GDM1 (cell line): Measurements from ENCODE around the gene FGD6.
"Not testable (repeated sequence)": the region's sequence is repeated elsewhere in the genome, so short reads cannot be mapped to it uniquely, and the experiment has no call there.

ENCODE experiments used
- DNase-seq: peaks from one replicate; lab custom pipeline; 2025; lab: John Stamatoyannopoulos, UW

The FGD6 gene

DNA sequence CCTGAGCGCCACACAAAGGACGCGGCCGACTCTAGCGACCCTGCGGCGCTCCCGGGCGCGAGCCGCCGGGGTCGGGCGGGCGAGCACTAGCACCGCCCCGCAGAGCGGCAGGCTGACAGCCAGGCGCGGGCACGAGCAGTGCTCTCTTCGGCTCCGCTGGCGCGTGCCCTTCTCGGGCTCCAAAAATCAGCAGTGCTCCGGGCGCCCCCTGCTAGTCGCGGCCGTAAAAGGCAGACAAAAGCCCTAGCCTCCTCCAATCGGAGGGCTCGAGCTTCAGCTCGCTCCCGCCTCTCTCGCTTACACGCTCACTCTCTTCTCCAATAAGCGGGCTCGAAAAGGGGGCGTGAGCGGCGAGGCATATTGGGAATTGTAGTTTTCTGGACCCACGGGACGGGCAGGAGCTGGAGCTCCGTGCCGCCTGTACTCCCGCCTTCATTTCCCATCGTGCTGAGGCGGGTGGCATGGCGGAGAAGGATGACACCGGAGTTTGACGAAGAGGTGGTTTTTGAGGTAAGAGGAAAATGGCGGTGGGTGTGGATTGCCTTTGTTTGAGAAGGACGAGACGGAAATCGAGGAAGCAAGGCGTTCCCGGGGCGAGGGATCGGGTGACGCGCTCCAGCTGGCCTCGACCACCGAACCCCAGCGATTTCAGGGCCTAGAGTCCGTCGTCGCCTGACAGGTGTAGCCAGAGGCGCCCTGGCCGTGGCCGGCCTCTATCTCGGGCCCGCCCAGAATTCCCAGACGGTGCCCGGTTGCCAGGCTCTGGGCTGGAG lies at the start of gene FGD6, which contains the start of gene VEZT:
TSS of gene FGD6 (minus strand) at position 91 of the 773 bp plus-strand sequence. CDS start 227 bp downstream, outside the sequence.
TSS of gene VEZT (plus strand) at position 431 of the 773 bp plus-strand sequence. CDS start at position 475, 44 bp downstream.
- peak; percentile 98 for DNase-seq

DNA sequence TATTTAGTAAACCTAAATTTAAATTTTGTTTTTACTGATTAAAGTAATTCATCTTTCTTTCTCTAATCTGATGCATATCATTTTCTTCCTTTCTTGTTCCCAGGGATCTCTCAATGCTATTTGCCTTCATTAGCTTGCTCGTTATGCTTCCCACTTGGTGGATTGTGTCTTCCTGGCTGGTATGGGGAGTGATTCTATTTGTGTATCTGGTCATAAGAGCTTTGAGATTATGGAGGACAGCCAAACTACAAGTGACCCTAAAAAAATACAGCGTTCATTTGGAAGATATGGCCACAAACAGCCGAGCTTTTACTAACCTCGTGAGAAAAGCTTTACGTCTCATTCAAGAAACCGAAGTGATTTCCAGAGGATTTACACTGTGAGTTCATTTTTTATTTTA lies 49.0 kb upstream of the FGD6 start:
- no peak for DNase-seq

- no peak for DNase-seq
Observed at GRCh38 chr12:95265765-95266164, 48.5 kb upstream of the FGD6 start.

GRCh38 chr12:95262808-95263207 lies 45.5 kb upstream of the FGD6 start:
- no peak for DNase-seq

GRCh38 chr12:95261109-95261508 lies 43.8 kb upstream of the FGD6 start:
- DNase-seq = no peak

GRCh38 chr12:95259368-95259767 lies 42.1 kb upstream of the FGD6 start:
- no peak for DNase-seq

GRCh38 chr12:95258803-95259202 lies 41.5 kb upstream of the FGD6 start:
- DNase-seq = no peak

DNA sequence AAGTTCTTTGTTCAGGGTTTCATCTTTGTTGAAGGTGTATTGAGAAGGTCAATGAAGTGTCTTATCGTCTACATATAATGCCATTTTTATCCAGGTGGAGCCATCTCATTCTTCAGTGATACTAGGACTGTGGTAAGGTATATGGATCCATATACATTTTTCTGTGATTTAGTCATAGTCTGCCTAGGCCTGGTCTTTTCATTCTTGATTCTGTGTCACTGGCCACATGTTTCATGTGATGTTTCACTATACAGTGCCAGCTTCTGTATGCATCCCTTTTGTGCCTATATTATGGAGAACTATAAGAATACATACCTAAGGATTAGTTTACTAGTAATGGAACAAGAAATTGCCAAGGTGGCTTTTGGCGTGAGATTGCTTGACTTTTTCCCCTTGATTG lies 40.9 kb upstream of the FGD6 start:
- no peak for DNase-seq

- no peak for DNase-seq
Observed at GRCh38 chr12:95257541-95257940, 40.3 kb upstream of the FGD6 start.

- no peak for DNase-seq
Observed at GRCh38 chr12:95253386-95253785, 36.1 kb upstream of the FGD6 start.

GRCh38 chr12:95248604-95249360 lies 31.5 kb upstream of the FGD6 start:
- DNase-seq = no peak

DNA sequence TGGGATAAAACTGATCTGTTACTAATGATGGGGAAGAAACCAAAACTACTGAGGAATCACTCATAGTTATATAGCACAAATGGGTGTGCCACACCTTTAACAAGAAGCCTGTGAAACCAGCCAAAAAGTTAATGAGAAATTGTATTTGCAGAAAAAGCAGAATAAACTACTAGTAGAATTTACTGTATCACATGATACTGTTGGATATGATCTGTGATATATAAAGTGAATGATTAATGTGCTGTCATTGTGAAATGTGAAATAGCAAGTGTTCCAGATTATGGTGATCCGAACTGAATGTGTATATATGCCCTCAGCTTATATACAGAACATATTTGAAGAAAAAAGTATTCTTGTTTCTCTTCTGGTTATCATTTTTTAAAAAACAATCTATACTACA lies 30.8 kb upstream of the FGD6 start:
- DNase-seq = no peak

DNA sequence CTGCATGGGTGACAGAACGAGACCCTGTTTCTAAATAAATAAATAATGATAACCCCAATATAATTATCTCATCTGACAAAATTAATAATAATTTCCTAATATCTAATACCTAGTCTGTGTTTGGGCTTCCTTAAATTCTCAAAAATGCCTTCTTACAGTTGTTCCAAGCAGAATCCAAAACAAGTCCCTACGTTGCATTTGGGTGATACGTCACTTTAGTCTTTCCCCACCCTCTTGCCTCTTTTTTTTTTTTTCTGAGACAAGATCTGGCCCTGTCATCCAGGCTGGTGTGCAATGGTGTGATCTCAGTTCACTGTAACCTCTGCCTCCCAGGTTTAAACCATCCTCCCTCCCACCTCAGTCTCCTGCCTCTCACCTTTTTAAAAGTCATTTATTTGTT lies 27.1 kb upstream of the FGD6 start:
- DNase-seq = no peak

DNA sequence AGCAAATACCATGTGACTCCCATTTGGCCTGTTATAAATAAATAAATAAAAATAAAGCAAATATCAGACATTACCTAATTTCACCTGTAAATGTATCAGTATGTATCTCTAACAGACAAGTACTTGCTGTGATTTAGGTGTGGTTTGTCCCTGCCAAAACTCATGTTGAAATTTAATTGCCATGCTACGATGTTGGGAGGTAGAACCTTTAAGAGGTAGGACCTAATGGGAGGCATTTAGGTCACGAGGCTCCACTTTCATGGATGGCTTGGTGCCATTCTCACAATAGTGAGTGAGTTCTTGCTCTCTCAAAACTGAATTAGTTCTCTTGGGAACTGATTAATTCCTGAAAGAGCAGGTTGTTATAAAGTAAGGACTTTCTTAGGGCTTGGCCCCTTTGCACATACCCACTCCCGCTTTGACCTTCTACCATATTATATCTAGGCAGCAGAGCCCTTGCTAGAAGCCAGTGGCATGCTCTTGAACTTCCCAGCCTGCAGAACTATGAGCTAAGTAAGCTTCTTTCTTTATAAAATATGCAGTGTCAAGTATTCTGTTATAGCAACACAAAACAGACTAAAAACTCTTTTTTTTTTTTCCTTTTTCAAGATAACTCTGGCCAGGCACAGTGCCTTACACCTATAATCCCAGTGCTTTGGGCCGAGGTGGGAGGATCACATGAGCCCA lies 26.4 kb upstream of the FGD6 start:
- DNase-seq = no peak

GRCh38 chr12:95241761-95242506 lies 24.7 kb upstream of the FGD6 start:
- DNase-seq = no peak

DNA sequence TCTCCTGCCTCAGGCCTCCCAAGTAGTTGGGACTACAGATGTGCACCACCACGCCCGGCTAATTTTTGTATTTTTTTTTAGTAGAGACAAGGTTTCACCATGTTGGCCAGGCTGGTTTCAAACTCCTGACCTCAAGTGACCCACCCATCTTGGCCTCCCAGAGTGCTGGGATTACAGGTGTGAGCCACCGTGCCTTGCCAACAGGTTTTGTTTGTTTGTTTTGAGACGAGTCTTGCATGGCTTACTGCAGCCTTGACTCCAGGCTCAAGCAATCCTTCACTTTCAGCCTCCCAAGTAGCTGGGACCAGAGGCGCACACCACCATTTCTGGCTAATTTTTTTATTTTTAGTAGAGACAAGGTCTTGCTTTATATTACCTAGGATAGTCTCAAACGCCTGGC lies 23.9 kb upstream of the FGD6 start:
- DNase-seq = not testable (repeated sequence)

DNA sequence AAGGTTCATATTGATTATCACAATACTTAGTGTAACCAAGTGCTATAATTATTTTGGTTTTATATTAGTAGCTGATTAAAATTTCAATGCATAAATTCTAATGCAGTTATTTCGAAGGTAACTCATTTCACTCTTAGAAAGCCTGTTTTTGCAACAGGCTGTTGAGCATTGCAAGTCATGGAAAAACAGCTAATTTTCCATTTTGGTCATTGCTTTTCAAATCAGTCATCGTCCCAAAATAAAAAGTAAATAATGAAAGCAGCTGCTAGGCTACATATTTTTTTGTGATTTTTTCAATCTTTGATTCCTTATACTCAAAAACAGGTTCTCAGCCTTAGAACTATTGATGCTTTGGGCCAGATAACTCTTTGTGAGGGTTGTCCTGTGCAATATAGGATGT lies 23.3 kb upstream of the FGD6 start:
- no peak for DNase-seq

- DNase-seq = not testable (repeated sequence)
Observed at GRCh38 chr12:95239835-95240234, 22.6 kb upstream of the FGD6 start.

DNA sequence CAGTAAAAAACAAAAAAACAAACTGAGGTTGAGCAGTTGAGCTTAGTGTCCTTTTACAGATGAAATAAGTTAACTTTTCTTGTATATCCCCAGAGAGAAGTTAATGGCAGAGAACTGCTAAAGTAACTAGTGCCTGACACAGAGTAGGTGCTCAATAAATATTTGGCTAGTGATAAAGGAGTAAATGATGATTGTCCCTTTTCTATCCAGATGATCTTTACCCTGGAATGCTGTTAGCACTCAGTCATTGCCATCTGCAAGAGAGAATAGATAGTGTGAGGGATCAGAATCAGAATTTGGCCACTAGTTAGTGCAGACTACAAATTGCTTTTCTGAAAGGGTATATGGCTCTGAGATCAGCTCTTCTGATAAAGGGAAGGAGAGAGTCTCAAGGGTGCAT lies 21.9 kb upstream of the FGD6 start:
- no peak for DNase-seq

- no peak for DNase-seq
Observed at GRCh38 chr12:95238150-95238549, 20.9 kb upstream of the FGD6 start.

- DNase-seq = no peak
Observed at GRCh38 chr12:95237315-95237714, 20.0 kb upstream of the FGD6 start.

- DNase-seq = not testable (repeated sequence)
Observed at GRCh38 chr12:95235621-95236020, 18.4 kb upstream of the FGD6 start.
